SU-DHL-6 (cell line): ENCODE data around the gene SMYD1.

Experiments used
- H2AFZ ChIP-seq: fragments of 200-600 bp; sonication (generic); 2 replicates; pipeline ENCODE4 v1.6.1; 2014; ENCODE audit warnings: low read depth, mild to moderate bottlenecking, moderate library complexity, mixed read lengths, antibody characterized with exemption, low read length; ENCODE audit not compliant: severe bottlenecking
- H3F3A ChIP-seq: fragments of 200-600 bp; shearing (Covaris generic); 2 replicates; pipeline ENCODE4 v1.6.0; 2016; ENCODE audit warnings: antibody characterized with exemption, mild to moderate bottlenecking; ENCODE audit not compliant: insufficient read depth
- H3K27ac ChIP-seq: fragments of 200-600 bp; sonication (generic); 2 replicates; pipeline ENCODE4 v1.5.1; 2016; ENCODE audit warnings: low read depth, mild to moderate bottlenecking, low read length, moderate library complexity, mixed read lengths
- H3K27me3 ChIP-seq: fragments of 200-600 bp; sonication (generic), shearing (Covaris generic); 2 replicates; pipeline ENCODE4 v1.6.0; 2014; ENCODE audit warnings: mild to moderate bottlenecking, low read length
- H3K36me3 ChIP-seq: fragments of 200-600 bp; sonication (generic); 2 replicates; pipeline ENCODE4 v1.6.1; 2014; ENCODE audit warnings: mild to moderate bottlenecking, low read length, mixed read lengths
- H3K4me2 ChIP-seq: fragments of 300-600, 200-600 bp; shearing (Covaris generic), sonication (generic); 2 replicates; pipeline ENCODE4 v1.6.0; 2014; ENCODE audit warnings: low read length, low read depth, mild to moderate bottlenecking; ENCODE audit not compliant: poor library complexity, severe bottlenecking
- H3K4me3 ChIP-seq: fragments of 200-600 bp; sonication (generic); 2 replicates; pipeline ENCODE4 v1.5.1; 2014; ENCODE audit warnings: antibody characterized with exemption, low read length, mild to moderate bottlenecking, mixed read lengths; ENCODE audit not compliant: insufficient read depth, poor library complexity, severe bottlenecking
- H3K79me2 ChIP-seq: fragments of 200-600 bp; sonication (generic); 2 replicates; pipeline ENCODE4 v1.6.1; 2014; ENCODE audit warnings: mild to moderate bottlenecking, low read length, moderate library complexity; ENCODE audit not compliant: insufficient read depth
- H3K9ac ChIP-seq: fragments of 200-600 bp; sonication (generic); 2 replicates; pipeline ENCODE4 v1.7.0; 2014; ENCODE audit warnings: mild to moderate bottlenecking, low read length
- H3K9me2 ChIP-seq: fragments of 200-600 bp; sonication (generic); replicated peaks from 2 replicates; pipeline ENCODE4 v1.6.1; 2014; ENCODE audit warnings: low read length; ENCODE audit not compliant: insufficient read depth
- H3K9me3 ChIP-seq: fragments of 200-600 bp; sonication (generic); 2 replicates; pipeline ENCODE4 v1.6.1; 2014; ENCODE audit warnings: low read length, mixed read lengths; ENCODE audit not compliant: insufficient read depth
- H4K20me1 ChIP-seq: fragments of 200-600 bp; sonication (generic); 2 replicates; pipeline ENCODE4 v1.6.1; 2014; ENCODE audit warnings: low read depth, mild to moderate bottlenecking, antibody characterized with exemption, low read length, moderate library complexity, mixed read lengths
- EZH2phosphoT487 ChIP-seq: fragments of 200-600 bp; sonication (generic), shearing (Covaris generic); conservative IDR thresholded peaks from 2 replicates; pipeline ENCODE4 v1.6.1; 2018; ENCODE audit warnings: mild to moderate bottlenecking, antibody characterized with exemption, low read length, moderate library complexity, mixed read lengths
- TF ChIP-seq, protein P1 (sequence below): fragments of 200-600 bp; sonication (generic); IDR thresholded peaks from one replicate; pipeline ENCODE4 v1.5.1; 2017; ENCODE audit warnings: antibody characterized with exemption, mild to moderate bottlenecking, low read length, moderate library complexity; ENCODE audit not compliant: insufficient read depth, poor library complexity, severe bottlenecking

The SMYD1 gene

DNA sequence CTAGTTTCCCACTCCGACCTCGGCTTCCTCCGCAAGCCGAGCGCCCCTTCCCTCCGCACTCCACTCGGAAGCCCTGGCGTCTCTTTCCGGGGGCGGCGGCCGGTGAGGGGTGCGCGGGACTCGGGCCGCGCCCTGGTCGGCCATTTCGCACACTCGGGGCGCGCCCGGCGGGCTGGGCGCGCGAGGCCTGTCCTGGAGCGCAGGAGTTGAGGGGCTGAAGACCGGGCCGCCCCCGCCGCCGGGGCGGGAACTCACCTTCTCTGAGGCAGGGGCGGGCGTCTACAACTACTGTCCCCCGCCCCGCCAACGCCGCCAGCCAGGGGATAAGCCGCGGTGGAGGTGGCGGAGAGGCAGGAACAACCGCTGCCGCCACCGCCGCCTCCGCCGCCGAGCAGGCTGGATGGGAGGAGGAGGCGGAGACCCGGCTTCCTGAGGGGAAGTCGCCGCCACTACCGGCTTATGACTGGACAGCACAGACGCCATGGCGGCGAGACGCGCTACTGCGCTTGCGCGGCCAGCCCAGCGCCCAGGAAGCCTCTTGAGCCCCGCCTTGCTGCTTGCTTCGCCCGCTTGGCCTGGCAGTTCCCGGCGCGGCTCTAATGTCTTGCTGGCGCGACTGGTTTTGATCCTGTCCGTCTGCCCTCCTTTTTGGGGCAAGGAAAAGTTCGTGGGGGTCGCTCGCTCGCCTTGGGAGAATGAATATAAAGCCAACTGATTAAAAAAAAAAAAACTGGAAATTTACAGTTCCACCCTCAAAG is 12.1 kb upstream of the SMYD1 start, which contains the start of gene KRCC1:
Gene KRCC1 (minus strand): TSS at position 413 of the 758 bp plus-strand sequence. CDS start 27,220 bp downstream, outside the sequence.
- no peaks in the 10 kb centered on the region for H3K27me3 ChIP-seq
- peak within 1 kb of the TSS; percentile 71 for H3K27ac ChIP-seq
- TF ChIP-seq, protein P1, sequence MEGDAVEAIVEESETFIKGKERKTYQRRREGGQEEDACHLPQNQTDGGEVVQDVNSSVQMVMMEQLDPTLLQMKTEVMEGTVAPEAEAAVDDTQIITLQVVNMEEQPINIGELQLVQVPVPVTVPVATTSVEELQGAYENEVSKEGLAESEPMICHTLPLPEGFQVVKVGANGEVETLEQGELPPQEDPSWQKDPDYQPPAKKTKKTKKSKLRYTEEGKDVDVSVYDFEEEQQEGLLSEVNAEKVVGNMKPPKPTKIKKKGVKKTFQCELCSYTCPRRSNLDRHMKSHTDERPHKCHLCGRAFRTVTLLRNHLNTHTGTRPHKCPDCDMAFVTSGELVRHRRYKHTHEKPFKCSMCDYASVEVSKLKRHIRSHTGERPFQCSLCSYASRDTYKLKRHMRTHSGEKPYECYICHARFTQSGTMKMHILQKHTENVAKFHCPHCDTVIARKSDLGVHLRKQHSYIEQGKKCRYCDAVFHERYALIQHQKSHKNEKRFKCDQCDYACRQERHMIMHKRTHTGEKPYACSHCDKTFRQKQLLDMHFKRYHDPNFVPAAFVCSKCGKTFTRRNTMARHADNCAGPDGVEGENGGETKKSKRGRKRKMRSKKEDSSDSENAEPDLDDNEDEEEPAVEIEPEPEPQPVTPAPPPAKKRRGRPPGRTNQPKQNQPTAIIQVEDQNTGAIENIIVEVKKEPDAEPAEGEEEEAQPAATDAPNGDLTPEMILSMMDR: no peak
- TF ChIP-seq EZH2phosphoT487: no peak
- H3K4me3 ChIP-seq: peak within 1 kb of the TSS; percentile 91
- peaks cover 29% of the 10 kb centered on the region; the same call in 1 of the 2 replicates for H3F3A ChIP-seq
- H2AFZ ChIP-seq: peak within 1 kb of the TSS; percentile 84
- no peaks in the 10 kb centered on the region for H4K20me1 ChIP-seq
- peaks cover 8% of the 10 kb centered on the region; the same call in 1 of the 2 replicates for H3K36me3 ChIP-seq
- H3K4me2 ChIP-seq: peak within 1 kb of the TSS; percentile 88
- peaks cover 46% of the 10 kb centered on the region for H3K79me2 ChIP-seq
- peak within 1 kb of the TSS; percentile 97 for H3K9ac ChIP-seq
- H3K9me3 ChIP-seq: no peaks in the 10 kb centered on the region
- H3K9me2 ChIP-seq: no peaks in the 10 kb centered on the region

DNA sequence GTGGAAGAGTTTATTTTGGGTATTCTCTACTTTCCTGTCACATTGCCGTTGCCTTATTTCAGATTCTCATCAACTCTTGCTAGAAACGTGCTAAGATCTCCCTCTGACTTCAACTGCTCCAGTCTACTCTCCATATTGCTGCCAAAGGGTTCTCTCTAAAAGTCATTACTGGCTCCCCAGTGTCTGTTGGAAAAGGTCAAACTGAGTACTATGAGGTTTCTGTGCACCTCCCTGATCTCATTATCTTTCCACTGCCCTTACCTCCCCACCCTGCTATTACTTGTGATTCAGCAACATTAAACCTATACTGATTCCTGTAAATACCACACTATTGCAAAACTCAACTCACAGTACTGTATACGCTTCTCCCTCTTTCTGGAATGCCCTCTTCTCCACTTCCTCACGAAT is 10.2 kb upstream of the SMYD1 start:
- Histone ChIP-seq H3K79me2 (peaks cover 31% of the 10 kb centered on the region), H4K20me1 (no peaks in the 10 kb centered on the region), H3K27me3 (no peaks in the 10 kb centered on the region), H3K36me3 (no peaks in the 10 kb centered on the region; the same call in 1 of the 2 replicates), H3K9ac (no peak overlapping the region), H3K9me2 (no peaks in the 10 kb centered on the region), H2AFZ (peak overlapping the region; percentile 38), H3K4me3 (no peak overlapping the region), H3K9me3 (no peaks in the 10 kb centered on the region), H3K4me2 (no peak overlapping the region), H3K27ac (no peak overlapping the region), H3F3A (peaks cover 20% of the 10 kb centered on the region; the same call in 1 of the 2 replicates)
- TF ChIP-seq, protein P1: no peak
- no peak for TF ChIP-seq EZH2phosphoT487

DNA sequence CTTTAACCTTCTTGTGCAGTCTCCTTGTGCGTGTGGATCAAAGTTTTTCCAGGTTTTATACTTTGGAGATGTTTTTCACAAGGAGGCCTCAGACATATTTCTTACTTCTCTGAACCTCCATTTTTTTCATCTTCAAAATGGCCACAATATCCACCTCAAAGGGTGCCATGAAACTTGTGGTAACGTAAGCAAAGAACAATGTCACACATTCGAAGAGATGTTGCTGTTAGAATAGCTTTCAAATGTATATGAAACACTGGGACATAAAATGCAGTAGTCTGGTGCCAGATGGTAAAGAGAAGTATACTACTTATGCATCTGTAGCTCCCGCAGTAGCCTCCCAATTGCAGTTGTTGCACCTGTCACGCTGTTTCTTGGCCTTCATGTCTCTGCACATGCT is 9.4 kb upstream of the SMYD1 start:
- Histone ChIP-seq H2AFZ (no peak overlapping the region), H3K4me2 (no peak overlapping the region), H3K27me3 (no peaks in the 10 kb centered on the region), H3K9me2 (no peaks in the 10 kb centered on the region), H3K36me3 (no peaks in the 10 kb centered on the region), H4K20me1 (no peaks in the 10 kb centered on the region), H3K79me2 (peaks cover 23% of the 10 kb centered on the region), H3K27ac (no peak overlapping the region), H3K9ac (no peak overlapping the region), H3K9me3 (no peaks in the 10 kb centered on the region), H3K4me3 (no peak overlapping the region), H3F3A (0 out of 2 replicates have a peak, but pooled peaks cover 13% of the 10 kb centered on the region)
- TF ChIP-seq EZH2phosphoT487: no peak
- TF ChIP-seq, protein P1: no peak
